ENCODE measurements around the gene PPP1R27. TPM values are rescaled to one million over a fixed set of nuclear protein-coding genes. Genes with fewer than 3 reads are reported as not detected.

Gene PPP1R27
- total RNA-seq, 4 donors from 2014 or later, result not detected

DNA sequence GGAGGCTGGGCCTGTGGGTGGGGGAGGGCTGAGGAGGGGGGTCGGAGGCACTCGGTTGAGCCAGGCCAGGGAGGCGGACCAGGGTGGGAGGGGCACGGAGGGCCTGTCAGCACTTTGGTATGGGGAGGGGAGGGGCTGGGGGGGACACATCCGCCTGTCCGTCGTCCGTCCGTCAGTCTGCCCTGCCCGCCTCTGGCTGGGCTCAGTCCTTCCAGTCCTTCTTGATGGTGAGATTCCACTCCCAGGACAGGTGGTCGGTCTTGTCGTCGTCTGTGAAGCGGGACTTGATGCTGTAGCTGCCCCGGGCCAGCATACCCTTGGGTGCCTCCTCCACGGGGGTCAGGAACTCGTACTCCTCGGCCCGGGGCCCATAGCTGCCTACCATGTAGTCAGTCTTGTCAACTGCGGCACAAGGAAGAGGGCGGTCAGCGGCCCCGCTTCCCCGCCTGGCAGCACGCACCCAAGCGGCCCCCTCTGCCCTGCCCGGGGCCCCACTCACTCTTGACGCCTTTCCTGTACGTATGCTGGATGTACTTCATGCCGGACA is 33.9 kb upstream of the PPP1R27 start:
- Histone ChIP-seq H3K27me3 (no peaks in the 10 kb centered on the region), H3K9me3 (no peaks in the 10 kb centered on the region), H3K4me1 (peaks cover 29 to 37% of the 10 kb centered on the region in 2 donors), H3K36me3 (peaks cover 17 to 20% of the 10 kb centered on the region in 2 donors), H3K27ac (peak overlapping the region in 2 of 3 donors; percentile 23 to 45), H3K4me3 (replicated peaks in 1 of 3) (no peak overlapping the region)
- intact Hi-C loops (cut with DNase I), result no loop called here
- no peak for TF ChIP-seq POLR2A (IDR thresholded peaks at IDR 0.05)
- TF ChIP-seq, protein P1, sequence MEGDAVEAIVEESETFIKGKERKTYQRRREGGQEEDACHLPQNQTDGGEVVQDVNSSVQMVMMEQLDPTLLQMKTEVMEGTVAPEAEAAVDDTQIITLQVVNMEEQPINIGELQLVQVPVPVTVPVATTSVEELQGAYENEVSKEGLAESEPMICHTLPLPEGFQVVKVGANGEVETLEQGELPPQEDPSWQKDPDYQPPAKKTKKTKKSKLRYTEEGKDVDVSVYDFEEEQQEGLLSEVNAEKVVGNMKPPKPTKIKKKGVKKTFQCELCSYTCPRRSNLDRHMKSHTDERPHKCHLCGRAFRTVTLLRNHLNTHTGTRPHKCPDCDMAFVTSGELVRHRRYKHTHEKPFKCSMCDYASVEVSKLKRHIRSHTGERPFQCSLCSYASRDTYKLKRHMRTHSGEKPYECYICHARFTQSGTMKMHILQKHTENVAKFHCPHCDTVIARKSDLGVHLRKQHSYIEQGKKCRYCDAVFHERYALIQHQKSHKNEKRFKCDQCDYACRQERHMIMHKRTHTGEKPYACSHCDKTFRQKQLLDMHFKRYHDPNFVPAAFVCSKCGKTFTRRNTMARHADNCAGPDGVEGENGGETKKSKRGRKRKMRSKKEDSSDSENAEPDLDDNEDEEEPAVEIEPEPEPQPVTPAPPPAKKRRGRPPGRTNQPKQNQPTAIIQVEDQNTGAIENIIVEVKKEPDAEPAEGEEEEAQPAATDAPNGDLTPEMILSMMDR (IDR thresholded peaks at IDR 0.05), result no peak
- DNase-seq, result peak; percentile 28 to 37
- 74 to 81% methylated on average over 15 to 19 of the region's 30 CpGs for WGBS, 2 donors

- WGBS, 2 donors, result 83 to 87% methylated on average over 16 to 23 of the region's 28 CpGs
- Histone ChIP-seq H3K27me3 (no peaks in the 10 kb centered on the region), H3K4me1 (peaks cover 29 to 37% of the 10 kb centered on the region in 2 donors), H3K4me3 (replicated peaks in 1 of 3) (no peak overlapping the region), H3K36me3 (peaks cover 20 to 22% of the 10 kb centered on the region in 2 donors), H3K9me3 (no peaks in the 10 kb centered on the region), H3K27ac (peak overlapping the region in 1 of 3 donors; percentile 23)
- TF ChIP-seq POLR2A (IDR thresholded peaks at IDR 0.05), result no peak
- TF ChIP-seq, protein P1 (IDR thresholded peaks at IDR 0.05), result no peak
- intact Hi-C loops (cut with DNase I), result no loop called here
- no peak for DNase-seq
These were observed 33.3 kb upstream of the PPP1R27 start for GRCh38 chr17:81867991-81868673.

- Histone ChIP-seq H3K4me1 (peaks cover 23 to 36% of the 10 kb centered on the region in 2 donors), H3K27me3 (no peaks in the 10 kb centered on the region), H3K36me3 (peaks cover 20 to 22% of the 10 kb centered on the region in 2 donors), H3K27ac (peak overlapping the region in 1 of 3 donors; percentile 23), H3K4me3 (replicated peaks in 1 of 3) (no peak overlapping the region), H3K9me3 (no peaks in the 10 kb centered on the region)
- WGBS, 2 donors, result 81 to 83% methylated on average over 18 to 22 of the region's 23 CpGs
- intact Hi-C loops (cut with DNase I), result no loop called here
- TF ChIP-seq POLR2A (IDR thresholded peaks at IDR 0.05), result no peak
- TF ChIP-seq, protein P1 (IDR thresholded peaks at IDR 0.05), result no peak
- DNase-seq, result peak in 1 of 2 donors; percentile 21
These were observed 32.5 kb upstream of the PPP1R27 start for GRCh38 chr17:81867170-81867990.

- no peaks in the 10 kb centered on the region for H3K27me3 ChIP-seq
- DNase-seq, result no peak
- no peak overlapping the region for H3K4me3 ChIP-seq (replicated peaks in 1 of 3)
- no peak overlapping the region for H3K27ac ChIP-seq
- no peaks in the 10 kb centered on the region for H3K9me3 ChIP-seq
- intact Hi-C loops (cut with DNase I), result no loop called here
- peaks cover 20 to 22% of the 10 kb centered on the region in 2 donors for H3K36me3 ChIP-seq
- 85 to 89% methylated on average over 14 to 18 of the region's 18 CpGs for WGBS, 2 donors
- TF ChIP-seq, protein P1 (IDR thresholded peaks at IDR 0.05), result no peak
- no peak for TF ChIP-seq POLR2A (IDR thresholded peaks at IDR 0.05)
- peaks cover 25 to 40% of the 10 kb centered on the region in 2 donors for H3K4me1 ChIP-seq
These were observed 31.8 kb upstream of the PPP1R27 start for GRCh38 chr17:81866440-81867169.
